DMS79 (cell line): ENCODE data around the gene SMAD1.
"Not testable (repeated sequence)": the region's sequence is repeated elsewhere in the genome, so short reads cannot be mapped to it uniquely, and the experiment has no call there.

Experiments
- DNase-seq: peaks from one replicate; lab custom pipeline; 2025; lab: John Stamatoyannopoulos, UW

Gene SMAD1

GRCh38 chr4:145528601-145529000, 46.9 kb downstream of the SMAD1 start:
- DNase-seq, result no peak

- no peak for DNase-seq
Observed at GRCh38 chr4:145530189-145530588, 48.5 kb downstream of the SMAD1 start.

- DNase-seq, result no peak
Observed at GRCh38 chr4:145530662-145531061, 49.0 kb downstream of the SMAD1 start.

- no peak for DNase-seq
Observed at GRCh38 chr4:145531223-145531622, 49.6 kb downstream of the SMAD1 start.

- no peak for DNase-seq
Observed at GRCh38 chr4:145531859-145532258, 50.2 kb downstream of the SMAD1 start.

- no peak for DNase-seq
Observed at GRCh38 chr4:145533001-145533400, 51.3 kb downstream of the SMAD1 start.

GRCh38 chr4:145533415-145533814, 51.8 kb downstream of the SMAD1 start:
- not testable (repeated sequence) for DNase-seq

GRCh38 chr4:145533961-145534360, 52.3 kb downstream of the SMAD1 start:
- no peak for DNase-seq

- no peak for DNase-seq
Observed at GRCh38 chr4:145535202-145535601, 53.5 kb downstream of the SMAD1 start.

GRCh38 chr4:145536044-145536443, 54.4 kb downstream of the SMAD1 start:
- DNase-seq, result no peak

GRCh38 chr4:145538596-145538995, 56.9 kb downstream of the SMAD1 start:
- DNase-seq, result no peak

- no peak for DNase-seq
Observed at GRCh38 chr4:145539671-145540070, 58.0 kb downstream of the SMAD1 start.

- no peak for DNase-seq
Observed at GRCh38 chr4:145540235-145540634, 58.6 kb downstream of the SMAD1 start.

GRCh38 chr4:145541346-145541745, 59.7 kb downstream of the SMAD1 start:
- DNase-seq, result no peak

- DNase-seq, result no peak
Observed at GRCh38 chr4:145545031-145545430, 63.4 kb downstream of the SMAD1 start.

GRCh38 chr4:145545538-145546174, 64.0 kb downstream of the SMAD1 start:
- DNase-seq, result no peak

GRCh38 chr4:145546175-145546915, 64.7 kb downstream of the SMAD1 start:
- DNase-seq, result no peak

GRCh38 chr4:145551660-145552059, 70.0 kb downstream of the SMAD1 start:
- DNase-seq, result no peak

GRCh38 chr4:145552181-145552822, 70.6 kb downstream of the SMAD1 start:
- no peak for DNase-seq

- no peak for DNase-seq
Observed at GRCh38 chr4:145553375-145553774, 71.7 kb downstream of the SMAD1 start.

GRCh38 chr4:145554691-145555090, 73.0 kb downstream of the SMAD1 start:
- no peak for DNase-seq

- DNase-seq, result no peak
Observed at GRCh38 chr4:145557720-145558119, 76.1 kb downstream of the SMAD1 start.

GRCh38 chr4:145563293-145563985, 81.8 kb downstream of the SMAD1 start:
- DNase-seq, result no peak
